NCI-H146 treated with DMSO at 0.1 percent for 48 hours (cell line): ENCODE measurements around the gene SVEP1.
"Not testable (repeated sequence)": the region's sequence is repeated elsewhere in the genome, so short reads cannot be mapped to it uniquely, and the experiment has no call there.

Source experiments
- DNase-seq: peaks from one replicate; lab custom pipeline; 2025; ENCODE audit not compliant: unreplicated experiment; lab: John Stamatoyannopoulos, UW

SVEP1 gene

GRCh38 chr9:110382731-110383130 lies 196.8 kb downstream of the SVEP1 start:
- DNase-seq: no peak

DNA sequence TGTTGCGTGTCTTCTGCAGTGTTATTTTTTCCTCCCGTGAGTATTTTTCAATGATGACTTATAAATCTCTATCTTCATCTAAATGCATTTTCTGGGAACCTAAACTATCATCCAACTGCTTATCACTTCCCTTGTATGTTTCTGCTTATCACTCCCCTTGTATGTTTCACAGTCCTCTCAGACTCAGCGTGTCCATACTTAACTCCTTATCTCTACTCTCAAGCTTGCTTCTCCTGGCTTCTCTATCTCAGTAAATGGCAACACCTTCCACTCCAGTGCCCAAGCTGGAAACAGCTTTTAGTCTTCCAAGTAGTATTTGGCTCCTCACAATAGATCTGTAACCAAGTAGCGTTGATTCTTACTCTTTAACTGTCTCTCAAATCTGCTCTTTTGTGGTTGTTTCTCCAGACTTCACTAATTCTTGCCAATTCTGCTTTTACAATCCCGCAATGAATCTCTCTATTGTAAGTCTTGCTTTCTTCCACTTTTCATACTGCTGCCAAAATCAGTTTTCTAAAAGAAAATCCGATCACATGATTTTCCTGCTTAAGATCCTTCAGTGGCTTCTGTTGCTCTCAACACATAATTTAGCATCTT lies 208.0 kb downstream of the SVEP1 start:
- no peak for DNase-seq

GRCh38 chr9:110370315-110370714 lies 209.2 kb downstream of the SVEP1 start:
- no peak for DNase-seq

DNA sequence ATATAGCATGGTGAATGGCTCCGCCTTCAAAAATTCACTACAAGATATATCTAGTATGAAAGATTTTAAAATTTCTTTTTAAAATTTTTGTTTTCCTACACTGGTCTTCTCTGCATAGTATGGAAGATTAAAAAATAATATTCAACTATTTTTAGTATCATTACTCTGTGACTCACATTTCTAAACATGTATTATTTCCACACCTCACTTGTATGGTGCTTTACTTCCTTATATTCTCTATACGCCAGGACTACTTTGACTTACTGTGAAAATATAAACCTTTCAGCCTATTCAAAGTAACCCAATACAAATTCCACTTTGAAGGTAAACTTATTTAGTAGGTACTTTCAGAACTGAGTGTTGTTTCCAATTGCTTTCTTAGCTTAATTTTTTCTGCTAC lies 215.1 kb downstream of the SVEP1 start:
- DNase-seq: no peak

GRCh38 chr9:110358992-110359391 lies 220.5 kb downstream of the SVEP1 start:
- not testable (repeated sequence) for DNase-seq

GRCh38 chr9:110357505-110357904 lies 222.0 kb downstream of the SVEP1 start:
- DNase-seq: no peak

- no peak for DNase-seq
These were observed 222.7 kb downstream of the SVEP1 start for GRCh38 chr9:110356639-110357395.

DNA sequence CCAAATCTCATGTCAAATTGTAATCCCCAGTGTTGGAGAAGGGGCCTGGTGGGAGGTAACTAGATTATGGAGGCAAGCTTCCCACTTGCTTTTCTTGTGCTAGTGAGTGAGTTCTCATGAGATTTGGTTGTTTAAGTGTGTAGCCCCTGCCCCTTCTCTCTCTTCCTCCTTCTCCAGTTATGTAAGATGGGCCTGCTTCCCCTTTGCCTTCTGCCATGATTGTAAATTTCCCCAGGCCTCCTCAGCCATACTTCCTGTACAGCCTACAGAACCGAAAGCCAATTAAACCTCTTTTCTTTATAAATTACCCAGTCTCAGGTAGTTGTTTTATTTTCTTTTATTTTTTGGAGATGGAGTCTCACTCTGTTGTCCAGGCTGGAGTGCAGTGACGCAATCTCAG lies 223.6 kb downstream of the SVEP1 start:
- no peak for DNase-seq

- DNase-seq: no peak
These were observed 228.5 kb downstream of the SVEP1 start for GRCh38 chr9:110351009-110351467.

DNA sequence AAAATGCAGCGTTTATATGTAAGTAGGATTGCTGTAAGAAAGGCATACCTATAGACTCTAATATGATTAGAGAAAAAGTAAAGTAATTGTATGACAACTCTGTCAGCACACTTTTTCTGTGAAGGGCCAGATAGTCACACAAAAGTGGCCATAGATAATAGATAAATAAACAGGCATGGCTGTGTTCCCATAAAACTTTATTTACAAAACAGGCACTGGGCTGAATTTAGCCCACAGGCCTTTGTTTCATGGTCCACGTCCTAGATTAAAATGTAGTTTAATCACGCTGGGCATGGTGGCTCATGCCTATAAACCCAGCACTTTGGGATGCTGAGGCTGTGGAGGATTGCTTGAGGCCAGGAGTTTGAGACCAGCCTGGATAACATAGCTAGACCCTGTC lies 233.2 kb downstream of the SVEP1 start:
- no peak for DNase-seq

GRCh38 chr9:110344821-110345220 lies 234.7 kb downstream of the SVEP1 start:
- DNase-seq: no peak

GRCh38 chr9:110343551-110343950 lies 236.0 kb downstream of the SVEP1 start:
- DNase-seq: no peak

DNA sequence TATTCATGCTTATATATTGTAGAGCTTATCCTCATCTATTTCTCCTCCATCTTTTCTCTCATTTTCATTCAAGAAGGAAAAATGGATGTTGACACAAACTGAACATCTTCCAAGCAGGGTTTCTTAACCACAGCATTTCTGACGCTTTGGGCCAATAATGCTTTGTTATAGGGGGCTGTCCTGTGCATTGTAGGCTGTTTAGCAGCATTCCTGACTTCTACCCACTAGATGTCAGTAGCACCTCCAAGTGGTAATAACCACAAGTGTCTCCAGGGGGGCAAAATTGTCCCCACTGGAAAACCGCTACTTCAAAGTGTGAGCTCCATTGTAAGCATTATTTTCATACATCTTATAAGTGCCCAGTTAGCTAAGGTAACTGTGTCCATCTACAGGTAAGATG lies 239.2 kb downstream of the SVEP1 start:
- no peak for DNase-seq

DNA sequence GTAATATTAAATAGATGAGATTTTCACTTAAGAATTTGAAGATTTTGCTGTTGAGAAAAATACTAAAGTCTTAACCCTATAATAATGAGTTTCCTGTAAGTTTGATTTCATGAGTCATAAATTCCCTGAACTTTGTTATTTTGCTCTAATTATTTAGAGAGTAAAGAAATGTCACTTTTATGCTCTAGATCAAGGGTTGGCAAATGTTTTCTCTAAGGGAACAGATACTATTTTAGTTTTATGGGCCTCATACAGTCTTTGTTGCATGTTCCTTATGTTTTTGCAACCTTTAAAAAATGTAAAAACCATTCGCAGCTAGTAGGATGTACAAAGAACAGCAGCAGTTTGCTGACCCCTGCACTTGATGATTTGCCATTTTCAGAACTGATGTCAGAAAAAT lies 241.4 kb downstream of the SVEP1 start:
- DNase-seq: no peak

- DNase-seq: no peak
These were observed 241.8 kb downstream of the SVEP1 start, which contains the start of gene TXNDC8 for GRCh38 chr9:110337727-110338126. TSS of gene TXNDC8 (minus strand) at chr9:110337863.

GRCh38 chr9:110336363-110336762 lies 243.2 kb downstream of the SVEP1 start:
- no peak for DNase-seq

GRCh38 chr9:110334871-110335270 lies 244.7 kb downstream of the SVEP1 start:
- no peak for DNase-seq

DNA sequence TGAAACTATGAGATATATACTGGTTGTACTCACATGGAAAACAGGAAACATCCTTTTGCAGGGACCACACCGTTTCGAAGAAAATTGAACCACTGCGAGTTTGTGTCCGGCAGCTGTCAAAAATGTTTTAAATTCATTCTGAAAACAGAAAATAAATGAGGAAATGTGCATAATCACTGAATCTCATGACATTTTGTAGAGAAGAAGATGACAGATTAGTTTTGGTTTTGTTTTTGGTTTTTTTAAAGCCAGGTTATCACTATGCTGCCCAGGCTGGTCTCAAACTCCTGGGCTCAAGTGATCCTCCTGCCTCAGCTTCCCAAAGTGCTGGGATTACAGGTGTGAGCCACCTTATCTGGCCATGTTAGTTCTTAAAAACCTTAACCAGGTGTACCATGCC lies 245.4 kb downstream of the SVEP1 start:
- DNase-seq: no peak

DNA sequence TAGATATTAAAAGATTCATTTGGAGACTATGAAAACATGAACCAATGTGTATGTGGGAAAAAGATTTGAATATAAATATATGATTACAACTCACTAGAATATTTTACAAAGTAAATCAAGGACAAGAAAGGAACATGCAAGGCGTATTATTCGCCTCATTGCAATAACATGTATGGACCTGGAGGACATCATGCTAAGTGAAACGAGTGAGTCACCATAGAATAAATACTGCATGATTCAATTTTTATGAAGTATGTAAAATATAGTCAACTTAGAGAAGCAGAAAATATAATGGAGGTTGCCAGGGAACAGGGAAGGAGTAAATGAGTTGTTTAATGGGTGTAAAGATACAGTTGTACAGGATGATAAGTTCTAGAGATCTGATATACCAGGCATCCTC lies 246.8 kb downstream of the SVEP1 start:
- DNase-seq: no peak

- DNase-seq: no peak
These were observed 248.9 kb downstream of the SVEP1 start for GRCh38 chr9:110330484-110331105.

DNA sequence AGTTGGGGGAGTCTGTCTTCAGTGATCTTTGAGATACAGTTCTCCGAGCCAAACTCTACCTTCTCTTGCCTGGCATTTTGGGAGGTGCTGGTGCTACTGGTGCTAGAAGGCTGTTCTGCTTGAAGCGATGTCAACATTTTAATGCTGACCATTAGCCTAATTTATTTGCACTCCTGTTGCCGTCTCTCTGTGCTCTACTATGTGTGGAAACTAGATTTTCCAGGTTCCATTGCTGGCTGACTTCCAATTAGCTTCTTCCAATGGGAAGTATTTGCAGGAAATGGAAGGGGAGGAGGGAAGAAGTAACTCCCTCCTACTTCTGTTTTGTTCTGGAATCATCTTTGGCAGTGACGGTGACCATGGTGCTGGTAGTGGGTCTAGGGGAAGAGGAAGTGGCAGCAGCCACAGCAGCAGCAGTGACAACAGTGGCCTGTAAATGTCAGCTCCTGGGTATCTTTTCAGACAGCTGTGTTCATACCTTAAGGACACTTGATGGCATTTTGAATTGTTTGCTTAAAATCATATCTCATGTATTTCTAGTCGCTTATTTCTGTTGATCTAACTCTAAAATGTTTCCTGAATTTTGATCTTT lies 249.8 kb downstream of the SVEP1 start:
- DNase-seq: no peak

DNA sequence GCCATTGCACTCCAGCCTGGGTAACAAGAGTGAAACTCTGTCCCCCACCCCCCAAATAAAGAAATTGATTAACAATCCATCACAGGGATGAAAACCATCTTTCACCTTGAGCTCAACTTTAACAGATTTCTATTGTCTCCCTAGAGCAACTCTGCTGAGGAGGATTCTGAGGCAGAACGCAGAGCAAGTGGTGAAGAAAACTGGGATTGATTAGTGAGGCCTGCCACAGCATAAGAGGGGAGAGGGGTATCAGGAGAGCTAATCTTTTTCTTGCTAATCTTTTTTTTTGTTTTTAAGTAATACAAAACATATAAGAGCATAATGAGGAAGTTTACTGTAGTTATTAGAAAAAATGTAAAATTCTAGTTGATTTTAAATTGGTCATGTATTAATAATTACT lies 250.8 kb downstream of the SVEP1 start:
- DNase-seq: no peak
